HG03575 (cell line): ENCODE results near the gene SH3PXD2B.

Source experiments
- ATAC-seq: cut with Tn5 transposase; IDR thresholded peaks from one replicate; pipeline ENCODE4 v1.9.1; 2021; ENCODE audit not compliant: unreplicated experiment, insufficient number of reproducible peaks, low FRiP score; ENCODE audit errors: extremely low read depth

SH3PXD2B gene

DNA sequence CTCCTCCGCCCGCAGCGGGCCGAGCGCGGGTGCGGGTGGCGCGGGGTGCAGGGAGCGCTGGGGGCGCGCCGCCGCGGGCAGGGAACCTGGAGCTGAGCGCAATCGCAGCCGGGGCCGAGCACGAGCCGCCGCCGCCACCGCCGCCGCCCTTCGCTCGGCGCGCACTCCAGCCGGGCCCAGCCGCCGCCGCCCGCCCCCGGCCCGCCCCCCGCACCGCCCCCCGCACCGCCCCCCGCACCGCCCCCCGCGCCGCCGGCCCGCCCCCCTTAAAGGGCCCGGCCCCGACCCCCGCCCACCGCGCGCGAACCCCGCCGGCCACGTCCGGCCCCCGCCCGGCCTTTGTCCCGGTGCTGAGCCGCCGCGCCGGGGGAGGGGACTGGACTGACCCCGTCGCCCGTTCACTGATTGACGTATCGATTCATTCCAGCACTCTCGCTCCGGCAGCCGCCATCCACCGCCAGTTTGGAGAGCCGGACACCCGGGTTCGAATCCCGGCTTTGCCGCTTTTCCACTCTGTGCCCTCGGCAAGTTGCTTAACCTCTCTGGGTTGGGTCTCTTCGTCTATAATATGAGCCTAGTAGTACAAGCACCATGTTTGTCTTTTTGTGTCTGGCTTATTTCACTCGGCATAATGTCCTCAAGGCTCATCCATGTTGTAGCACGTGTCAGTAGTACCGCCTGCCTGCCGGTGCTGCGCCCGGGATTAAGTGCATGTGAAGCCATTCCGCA, at the start of gene SH3PXD2B:
SH3PXD2B (minus strand) TSS at position 168 of the 729 bp plus-strand sequence. CDS start 173 bp downstream, outside the sequence.
- no peak for ATAC-seq

DNA sequence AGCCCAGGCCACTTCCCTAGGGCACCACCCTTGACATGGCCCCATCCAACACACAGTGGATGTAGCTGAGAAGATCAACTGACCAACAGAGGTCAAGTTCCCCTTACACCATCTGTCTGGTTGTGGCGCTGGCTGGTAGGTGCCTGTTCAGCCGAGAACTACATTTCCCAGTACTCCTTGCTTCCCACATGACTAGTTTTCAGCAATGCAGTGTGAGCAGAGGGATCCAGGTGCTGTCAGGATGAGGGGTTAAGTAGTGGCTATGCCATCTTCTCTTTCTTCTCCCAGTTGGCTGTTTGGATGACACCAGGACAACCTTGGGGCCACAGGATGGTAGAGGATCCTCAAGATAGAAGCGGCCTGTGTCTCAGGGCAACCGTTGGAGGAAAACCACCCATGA, 48.6 kb upstream of the SH3PXD2B start:
- ATAC-seq: no peak

DNA sequence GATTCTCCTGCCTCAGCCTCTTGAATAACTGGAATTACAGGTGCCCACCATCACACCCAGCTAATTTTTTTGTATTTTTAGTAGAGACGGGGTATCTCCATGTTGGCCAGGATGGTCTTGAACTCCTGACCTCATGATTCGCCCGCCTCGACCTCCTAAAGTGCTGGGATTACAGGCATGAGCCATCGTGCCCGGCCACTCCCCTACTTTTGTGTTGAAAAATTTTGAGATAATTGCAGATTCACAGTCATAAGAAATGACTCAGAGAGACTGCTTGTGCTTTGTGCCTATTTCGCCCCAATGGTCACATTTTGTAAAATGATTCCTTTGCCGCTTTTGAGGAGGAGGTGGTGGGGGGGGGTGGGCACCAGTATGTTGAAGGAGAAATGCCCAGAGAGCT, 48.1 kb upstream of the SH3PXD2B start:
- no peak for ATAC-seq

DNA sequence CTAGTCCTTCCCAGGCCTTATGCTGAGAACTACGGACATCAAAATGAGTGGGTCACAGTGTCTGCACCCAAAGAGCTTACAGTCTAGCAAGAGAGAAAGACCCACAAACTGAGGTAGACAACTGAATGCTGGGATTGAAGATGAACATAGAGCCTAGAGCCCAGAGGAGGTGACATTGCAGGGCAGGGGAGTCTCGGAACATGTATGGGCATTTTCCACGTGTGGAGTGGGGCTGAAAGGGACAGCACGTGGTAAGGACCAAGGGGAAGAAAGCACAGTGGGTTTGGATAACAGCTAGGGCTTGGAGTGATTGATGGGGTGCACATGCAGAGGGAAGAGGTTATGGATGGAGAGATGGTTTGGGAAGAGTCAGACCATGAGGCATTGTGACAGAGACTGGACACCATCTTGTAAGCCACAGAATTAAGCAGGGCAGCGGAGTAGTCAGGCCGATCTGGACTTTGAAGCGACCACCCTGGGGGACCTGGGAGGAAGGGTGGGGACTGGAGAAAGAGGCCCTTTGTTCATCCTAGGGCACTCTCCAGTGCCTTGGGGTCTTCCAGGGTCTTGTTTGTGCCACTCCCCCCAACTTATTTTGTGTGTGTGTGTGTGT, 47.5 kb upstream of the SH3PXD2B start:
- ATAC-seq: no peak

DNA sequence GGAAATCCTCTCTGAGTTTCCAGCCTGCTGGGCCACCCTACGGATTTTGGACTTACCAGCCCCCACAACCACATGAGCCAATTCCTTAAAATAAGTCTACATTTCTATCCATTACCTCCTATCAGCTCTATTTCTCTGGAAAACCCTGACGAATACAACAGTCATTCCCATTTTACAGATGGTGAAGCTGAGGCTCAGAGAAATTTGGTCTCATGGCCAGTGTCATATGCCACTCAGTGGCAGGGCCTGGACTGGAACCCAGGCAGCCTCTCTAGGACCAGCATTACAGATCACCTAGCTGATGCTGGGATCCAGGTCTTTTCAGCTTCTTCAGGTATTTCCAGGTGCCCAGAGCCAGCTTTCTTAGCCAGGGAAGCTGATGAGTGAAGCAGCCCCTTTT, 45.0 kb upstream of the SH3PXD2B start:
- no peak for ATAC-seq

DNA sequence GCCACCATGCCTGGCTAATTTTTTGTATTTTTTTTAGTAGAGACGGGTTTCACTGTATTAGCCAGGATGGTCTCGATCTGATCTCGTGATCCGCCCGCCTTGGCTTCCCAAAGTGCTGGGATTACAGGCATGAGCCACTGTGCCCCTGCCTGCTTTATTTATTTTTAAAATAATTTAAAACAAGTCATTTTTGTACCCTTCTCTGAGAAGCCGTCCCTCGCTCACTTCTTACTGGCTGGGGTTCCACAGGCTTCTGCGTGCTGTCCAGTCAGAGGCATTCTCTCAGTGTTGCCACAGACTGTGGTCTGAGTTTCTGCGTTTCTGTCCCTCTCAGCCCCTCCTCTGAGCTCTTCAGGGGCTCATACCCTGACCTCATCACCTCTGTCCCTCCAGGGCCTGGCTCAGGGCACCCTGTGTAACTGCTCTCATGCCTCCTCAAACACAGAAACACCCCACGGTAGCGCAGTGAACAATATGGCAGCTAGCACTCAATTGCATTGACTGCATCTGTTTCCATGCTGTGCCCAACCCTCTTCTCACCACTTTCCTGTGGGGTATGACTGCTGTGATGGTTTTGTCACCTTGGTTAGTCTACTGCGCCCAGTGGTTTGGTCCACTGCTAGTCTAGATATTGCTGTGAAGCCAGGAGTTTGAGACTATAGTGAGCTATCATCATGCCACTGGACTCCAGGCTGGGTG, 44.3 kb upstream of the SH3PXD2B start:
- ATAC-seq: no peak

DNA sequence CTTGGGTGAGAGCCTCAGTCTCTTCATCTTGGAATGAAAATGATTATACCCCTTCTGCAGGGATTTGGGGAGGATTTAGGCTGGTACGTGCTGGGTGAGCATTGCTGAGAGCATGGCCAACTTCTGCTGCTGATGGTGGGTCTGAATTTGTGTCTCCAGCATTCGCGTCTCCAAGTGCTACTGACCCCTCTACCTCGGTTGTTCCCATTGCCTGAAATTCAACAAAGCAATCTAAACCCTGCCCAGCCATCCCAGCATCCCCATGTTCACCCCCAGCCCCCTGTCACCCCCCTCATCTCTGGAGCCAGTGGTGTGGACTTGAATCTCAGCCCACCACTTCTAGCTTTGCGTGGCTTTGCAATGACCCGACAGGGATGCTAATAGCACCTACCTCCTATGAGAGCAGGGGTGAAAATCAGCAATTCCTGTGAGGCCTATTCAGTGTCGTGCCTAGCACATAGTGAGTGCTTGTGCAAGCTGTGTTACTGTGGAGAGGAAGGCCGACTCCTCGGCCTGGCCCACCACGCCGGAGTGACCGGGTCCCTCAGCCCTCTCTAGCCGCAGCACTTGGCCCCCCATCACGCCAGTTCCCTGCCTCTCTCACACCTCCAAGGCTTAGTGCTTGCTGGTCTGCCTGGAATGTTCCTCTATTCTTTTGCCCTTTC, 43.4 kb upstream of the SH3PXD2B start:
- no peak for ATAC-seq

DNA sequence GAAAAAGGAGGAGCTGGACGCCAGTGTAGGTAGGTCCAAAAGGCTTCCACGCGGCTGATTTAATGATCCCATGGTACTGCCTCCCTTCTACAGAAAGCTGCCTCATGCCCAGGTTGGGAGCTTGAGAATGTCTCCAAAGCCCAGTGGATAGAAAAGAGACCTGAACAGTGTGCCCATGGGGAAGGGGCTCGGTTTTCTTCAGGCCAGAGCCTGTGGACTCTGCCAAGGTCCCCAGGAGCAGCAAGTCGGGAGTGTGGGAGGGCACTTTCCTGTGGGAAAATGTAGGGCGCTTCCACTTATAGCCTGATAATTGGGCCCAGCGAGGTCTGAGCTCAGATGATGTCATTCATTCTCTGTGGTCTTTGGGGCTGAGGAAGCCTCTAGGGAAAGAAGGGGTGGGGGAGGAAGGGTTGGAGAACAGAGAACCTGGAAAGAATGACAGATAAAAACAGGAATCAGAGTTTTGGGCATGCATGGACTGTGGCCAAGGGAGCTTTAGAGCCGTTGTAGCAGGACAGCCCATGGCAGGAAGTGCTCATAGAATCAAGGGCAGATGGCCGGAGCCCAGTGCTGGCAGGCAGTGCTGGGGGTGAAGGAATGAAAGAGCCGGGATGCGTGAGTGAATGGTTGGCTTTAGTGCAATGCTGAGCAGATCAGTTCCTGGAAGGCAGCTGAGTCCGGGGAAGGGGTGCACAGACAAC, 42.5 kb upstream of the SH3PXD2B start:
- no peak for ATAC-seq

DNA sequence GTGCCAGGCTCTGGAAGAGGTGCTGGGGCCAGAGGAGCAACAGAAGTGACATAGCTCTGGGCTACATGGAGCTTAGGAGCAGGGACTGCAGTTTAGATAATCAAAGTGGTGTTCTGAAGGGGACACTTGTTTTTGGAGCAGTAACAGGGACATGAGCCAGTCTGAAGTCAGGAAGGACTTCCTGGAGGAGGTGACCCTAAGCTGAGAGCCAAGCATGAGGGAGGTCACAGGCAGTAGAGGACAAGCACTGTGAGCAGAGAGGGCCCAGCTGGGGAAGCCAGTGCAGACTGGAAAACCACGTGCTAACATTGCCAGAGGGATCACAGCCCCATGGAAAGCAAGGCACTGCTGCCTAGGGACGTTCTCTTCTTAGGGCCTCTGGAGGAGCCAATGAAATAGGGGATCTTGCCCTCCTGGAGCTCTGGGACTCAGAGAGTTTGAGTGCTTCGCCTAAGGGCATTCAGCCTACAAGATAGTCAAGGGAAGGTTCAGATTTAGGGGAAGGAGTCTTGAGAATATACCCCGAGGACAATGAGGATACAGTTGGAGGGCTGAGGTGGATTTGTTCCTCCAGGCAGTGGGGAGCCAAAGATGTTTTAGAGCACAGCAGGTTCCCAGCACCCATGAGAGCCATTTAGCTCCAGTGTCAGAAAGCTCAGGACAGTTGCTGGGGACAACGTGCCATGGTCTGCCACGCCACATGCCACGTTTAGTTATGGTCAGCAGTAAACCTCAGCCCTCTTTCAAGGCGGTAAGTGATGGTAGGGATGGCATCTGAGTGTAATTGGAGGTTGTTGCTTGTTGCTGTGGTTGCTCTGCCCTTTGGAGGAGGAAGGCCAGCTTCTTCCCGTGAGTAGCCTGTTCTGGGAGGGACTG, 40.5 kb upstream of the SH3PXD2B start:
- no peak for ATAC-seq

DNA sequence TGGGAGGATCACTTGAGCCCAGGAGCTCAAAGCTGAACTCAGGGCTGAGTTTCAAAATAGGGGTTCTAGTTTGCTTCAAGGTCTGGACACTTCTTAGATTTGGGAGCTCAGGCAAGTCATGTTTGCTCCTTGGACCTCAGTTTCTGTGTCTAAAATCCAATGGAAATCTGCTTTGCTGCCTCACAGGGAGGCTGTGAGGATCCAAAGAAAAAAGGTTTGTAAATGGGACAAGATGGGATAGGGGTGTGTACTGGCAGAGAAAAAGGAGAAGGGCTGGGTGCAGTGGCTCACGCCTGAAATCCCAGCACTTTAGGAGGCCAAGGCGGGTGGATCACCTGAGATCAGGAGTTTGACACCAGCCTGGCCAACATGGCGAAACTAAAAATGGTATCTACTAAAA, 39.6 kb upstream of the SH3PXD2B start:
- ATAC-seq: no peak

DNA sequence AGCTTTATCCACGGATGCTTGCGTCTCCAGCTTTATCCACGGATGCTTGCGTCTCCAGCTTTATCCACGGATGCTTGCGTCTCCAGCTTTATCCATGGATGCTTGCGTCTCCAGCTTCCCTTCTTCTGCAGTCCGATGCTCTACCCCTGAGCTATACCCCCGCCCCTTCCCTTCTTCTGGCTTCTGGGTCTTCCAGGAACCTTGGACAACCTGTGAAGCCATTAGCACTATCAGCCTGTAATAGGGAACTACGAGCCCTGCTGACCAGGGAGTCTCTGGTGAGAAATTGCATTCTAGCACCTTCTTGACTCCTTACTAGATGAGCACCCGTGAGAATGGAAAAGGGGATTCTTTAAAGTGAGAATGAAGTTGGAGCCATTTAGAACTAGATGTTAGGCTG, 39.1 kb upstream of the SH3PXD2B start:
- ATAC-seq: no peak

DNA sequence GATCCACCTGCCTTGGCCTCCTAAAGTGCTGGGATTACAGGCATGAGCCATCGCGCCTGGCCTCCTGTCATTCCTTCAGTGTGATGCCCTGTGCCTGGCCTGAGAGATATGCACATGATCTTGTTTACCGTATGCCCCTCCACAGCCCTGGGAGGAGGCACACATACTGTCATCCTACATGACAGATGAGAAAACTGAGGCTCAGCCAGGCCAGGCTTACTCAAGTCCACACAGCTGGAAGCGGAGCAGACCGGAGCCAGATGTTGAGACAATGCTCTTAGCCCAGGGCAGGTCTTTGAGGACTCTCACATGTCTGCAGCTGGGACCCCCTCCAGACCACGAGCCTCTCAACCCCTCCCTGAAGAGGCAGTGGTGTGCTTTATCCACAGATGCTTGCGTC, 38.7 kb upstream of the SH3PXD2B start:
- ATAC-seq: no peak

DNA sequence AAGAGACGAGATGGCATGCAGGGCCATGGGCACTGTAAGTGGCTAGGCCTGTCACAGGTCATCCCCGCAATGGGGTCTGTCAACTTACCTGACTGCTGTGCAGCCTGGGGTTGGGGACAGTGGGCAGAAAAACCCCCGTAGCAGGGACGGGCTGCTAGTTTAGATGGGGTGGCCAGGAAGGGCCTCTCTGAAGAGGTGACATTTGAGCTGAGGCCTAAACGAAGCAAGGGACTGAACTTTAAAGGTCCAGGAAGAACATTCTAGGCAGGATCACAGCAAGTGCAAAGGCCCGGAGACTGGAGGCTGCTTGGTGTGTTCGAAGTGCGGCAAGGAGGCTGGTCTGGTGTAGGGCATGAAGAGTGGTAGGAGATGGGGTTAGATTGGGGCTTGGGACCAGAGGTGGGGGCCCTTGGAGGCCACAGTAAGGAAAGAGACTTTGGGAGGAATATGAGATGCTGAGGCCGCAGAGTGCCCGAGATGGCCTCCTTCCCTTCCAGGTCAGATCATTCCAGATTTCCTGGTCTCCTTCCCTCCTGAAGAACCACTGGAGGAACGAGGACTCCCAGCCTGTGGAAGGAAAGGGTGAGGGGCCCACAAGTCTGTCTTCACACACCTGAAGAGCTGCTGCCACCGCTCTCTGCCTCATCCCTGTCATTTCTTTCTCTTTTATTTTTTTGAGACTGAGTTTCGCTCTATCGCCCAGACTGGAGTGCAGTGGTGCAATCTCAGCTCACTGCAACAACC, 37.9 kb upstream of the SH3PXD2B start:
- ATAC-seq: no peak

DNA sequence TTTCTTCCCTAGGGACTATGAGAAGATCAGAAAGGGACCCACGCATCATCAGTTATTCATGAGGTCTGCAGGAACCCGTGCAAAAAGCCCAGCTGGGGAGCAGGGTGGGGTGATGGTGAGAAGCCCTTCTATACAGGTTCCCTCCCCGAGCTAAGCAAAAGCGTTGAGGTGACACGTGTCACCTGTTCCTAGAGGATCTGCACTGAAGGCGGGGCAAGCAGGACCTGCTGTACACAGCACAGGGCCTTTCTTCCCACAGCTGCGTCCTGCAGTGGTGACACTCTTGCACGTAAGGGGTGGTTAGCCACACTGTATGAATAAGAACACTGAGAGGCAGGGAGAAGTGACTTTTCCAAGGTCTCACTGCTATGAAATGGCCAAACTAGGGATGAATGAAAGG, 37.2 kb upstream of the SH3PXD2B start:
- no peak for ATAC-seq

DNA sequence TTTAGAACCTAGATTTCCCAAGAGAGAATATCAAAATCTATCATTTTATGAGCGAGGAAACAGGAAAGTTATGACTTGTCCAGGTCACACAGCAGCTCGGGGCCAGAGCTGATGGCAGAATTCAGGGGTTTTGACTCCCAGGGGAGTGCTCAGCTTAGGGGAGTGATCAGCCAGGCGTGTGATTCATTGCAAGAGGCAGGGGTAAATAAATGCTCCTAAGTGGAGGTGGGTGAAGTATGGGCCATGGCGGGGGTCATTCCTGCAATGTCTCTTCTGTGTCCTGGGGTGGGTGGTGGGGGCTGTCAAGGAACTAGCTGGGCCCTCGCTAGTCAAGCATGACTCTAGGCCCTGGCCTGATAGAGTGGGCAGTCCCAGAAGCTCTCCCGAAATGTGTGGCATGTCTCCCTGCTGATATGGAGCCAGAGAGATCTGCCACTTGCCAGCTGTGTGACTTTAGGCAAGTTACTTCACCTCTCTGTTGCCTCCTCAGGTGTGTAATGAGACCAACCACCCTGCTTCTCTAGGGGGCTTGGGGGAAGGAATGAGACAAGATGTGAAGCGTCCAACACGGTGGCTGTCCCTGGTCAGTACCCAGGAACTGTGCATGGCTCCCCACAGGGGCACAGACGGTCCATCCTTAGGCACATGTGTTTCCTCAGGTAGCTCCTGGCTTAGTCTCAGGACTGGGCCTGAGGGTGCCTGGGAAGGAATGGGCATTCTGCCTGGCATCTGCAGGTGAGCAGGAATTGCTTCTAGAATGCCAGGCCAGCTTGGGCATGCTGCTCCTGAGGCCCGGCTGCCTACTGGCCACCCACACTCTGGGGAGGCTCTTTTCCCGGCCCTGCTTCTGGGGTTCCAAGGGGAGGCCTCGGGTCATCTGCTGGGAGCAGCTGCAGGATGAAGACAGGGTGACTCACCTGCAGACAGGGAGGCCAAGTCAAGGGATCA, 36.5 kb upstream of the SH3PXD2B start:
- no peak for ATAC-seq

DNA sequence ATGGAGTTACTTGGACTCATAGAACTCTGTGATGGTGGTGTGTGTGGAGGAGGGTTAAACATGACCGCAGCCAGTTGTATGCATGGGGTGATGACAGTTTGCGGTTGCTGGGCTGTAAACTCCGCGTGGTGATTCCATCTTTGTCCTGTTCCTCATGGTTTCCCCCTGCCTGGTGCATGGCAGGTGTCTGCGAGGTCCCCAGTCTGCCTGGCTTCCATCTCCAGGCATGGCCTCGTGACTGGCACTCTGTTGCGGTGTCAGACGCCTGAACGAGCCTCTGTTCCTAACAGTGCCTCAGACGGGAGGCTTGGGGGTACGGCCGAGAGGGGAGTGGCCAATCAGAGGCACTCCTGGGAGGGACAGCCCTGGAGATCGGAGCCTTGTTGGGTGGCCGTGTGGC, 33.9 kb upstream of the SH3PXD2B start:
- ATAC-seq: no peak

DNA sequence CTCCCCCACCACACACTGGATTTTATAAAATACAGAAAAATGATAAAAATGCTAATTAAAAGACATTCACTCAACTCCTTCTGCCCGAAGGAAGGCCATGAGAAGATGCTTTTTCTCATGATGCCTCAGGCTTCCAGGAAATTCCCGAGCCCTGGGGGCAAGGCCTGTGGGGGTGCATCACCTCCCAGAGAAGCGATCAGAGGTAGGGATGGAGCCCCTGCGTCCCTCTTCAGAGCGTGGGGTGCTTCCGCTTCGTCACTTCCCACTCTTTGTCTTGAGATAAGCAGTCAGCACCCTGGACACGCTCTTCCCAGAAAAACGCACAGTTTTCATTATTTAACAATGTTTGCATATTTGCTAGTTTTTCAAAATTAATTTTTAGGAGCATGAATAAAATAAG, 33.3 kb upstream of the SH3PXD2B start:
- no peak for ATAC-seq
